GM06990 (cell line): ENCODE data around the gene TYRO3.

Experiments
- DNase-seq: peaks from one replicate; pipeline ENCODE4 v3.0.0-alpha.2; 2011; ENCODE audit not compliant: insufficient read length; ENCODE audit errors: extremely low read depth
- H3K27me3 ChIP-seq: replicated peaks from 2 replicates; pipeline ENCODE4 v1.6.0; 2011; ENCODE audit warnings: low read length; ENCODE audit not compliant: control insufficient read depth, insufficient read depth
- H3K36me3 ChIP-seq: 2 replicates; pipeline ENCODE4 v1.5.1; 2011; ENCODE audit warnings: low read length; ENCODE audit not compliant: control insufficient read depth, insufficient read depth
- H3K4me3 ChIP-seq: replicated peaks from 2 replicates; pipeline ENCODE4 v1.5.1; 2011; ENCODE audit warnings: low read depth, mild to moderate bottlenecking, control low read depth, low read length
- CTCF ChIP-seq: IDR thresholded peaks from 2 replicates; pipeline ENCODE4 v1.5.1; 2011; ENCODE audit warnings: low read length, control low read depth, mild to moderate bottlenecking, inconsistent platforms; ENCODE audit not compliant: insufficient read depth, poor library complexity, severe bottlenecking

The TYRO3 gene

DNA sequence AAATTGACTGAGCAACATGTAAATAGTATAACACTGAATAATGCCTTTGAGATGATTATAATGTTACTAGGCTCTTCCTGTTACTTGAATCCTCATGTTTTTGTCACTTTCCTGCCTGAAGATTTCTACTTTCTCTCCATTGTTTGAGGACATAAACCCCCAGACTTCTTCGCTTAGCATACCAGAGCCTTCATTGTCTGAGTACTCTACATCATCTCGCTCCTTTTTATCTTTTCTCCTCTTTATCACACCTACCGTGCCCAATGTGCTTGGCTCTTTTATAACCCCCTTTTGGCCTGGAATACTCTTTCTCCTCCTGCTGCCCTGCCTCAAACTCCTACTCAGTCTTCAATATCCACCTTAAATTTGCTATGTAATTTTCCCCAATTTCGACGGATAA is 70.9 kb downstream of the TYRO3 start:
- TF ChIP-seq CTCF: no peak
- DNase-seq: no peak
- Histone ChIP-seq H3K4me3 (no peak overlapping the region), H3K36me3 (no peaks in the 10 kb centered on the region), H3K27me3 (no peaks in the 10 kb centered on the region)

GRCh38 chr15:41630616-41631217 is 71.7 kb downstream of the TYRO3 start:
- DNase-seq: no peak
- Histone ChIP-seq H3K27me3 (no peaks in the 10 kb centered on the region), H3K4me3 (no peak overlapping the region), H3K36me3 (no peaks in the 10 kb centered on the region)
- no peak for TF ChIP-seq CTCF

DNA sequence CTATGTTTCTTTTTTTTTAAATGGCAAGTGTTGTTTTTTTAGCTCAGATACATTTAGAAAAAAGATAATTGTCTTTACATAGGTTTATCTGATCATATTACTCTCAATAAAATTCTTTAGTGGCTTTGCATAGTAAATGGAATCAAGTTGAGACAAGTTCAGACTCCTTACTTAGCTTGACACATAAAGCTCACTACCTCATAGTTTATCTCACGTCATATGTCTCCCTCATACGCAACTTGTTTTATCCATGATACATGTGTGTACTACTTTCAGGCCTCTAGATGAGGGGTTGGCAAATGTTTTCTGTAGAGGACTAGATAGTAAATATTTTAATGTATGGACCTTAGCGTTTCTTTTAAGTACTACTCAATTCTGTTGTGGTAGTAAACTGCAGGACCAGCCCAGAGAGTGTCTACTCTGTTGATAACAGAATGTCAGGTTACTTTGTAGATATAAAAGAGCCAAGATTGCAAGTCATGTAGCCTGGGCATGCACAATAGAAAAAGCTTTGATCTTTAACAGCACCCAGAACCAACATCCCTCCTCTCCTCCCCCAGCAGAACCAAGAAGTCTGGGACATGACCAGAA is 73.0 kb downstream of the TYRO3 start:
- H3K36me3 ChIP-seq: no peaks in the 10 kb centered on the region
- H3K27me3 ChIP-seq: no peaks in the 10 kb centered on the region
- no peak overlapping the region for H3K4me3 ChIP-seq
- no peak for DNase-seq
- no peak for TF ChIP-seq CTCF
